Cortex of kidney (tissue), 1 donor: Measurements from ENCODE around the gene ZNF516.

Source experiments
- DNase-seq: peaks from one replicate; lab custom pipeline; 2025; lab: John Stamatoyannopoulos, UW

Gene ZNF516

DNA sequence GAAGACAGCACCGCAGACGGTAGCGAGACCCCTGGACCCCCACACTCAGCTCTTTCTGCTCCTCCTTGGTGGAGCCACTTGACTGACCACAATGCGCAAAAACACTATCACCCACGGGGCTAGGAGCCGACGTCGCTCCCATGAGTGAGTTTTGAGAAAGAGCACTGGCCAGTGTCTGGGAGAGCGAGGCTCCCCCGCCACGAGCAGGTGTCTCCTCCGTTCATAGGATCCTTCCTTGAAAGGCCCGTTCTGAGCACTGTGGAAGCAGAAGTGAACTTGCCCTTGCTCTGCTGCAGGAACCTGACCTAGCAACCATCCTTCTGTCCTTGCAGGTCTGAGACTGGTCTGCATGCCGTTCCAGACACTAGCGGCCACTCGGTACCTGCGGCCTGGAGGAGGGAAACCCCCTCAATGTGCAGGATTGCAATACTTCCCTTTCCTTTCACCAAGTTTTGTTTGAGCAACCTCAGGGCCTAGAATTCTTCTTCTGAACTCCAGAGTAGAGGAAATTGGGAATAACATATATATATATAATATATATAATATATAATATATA lies 12.9 kb upstream of the ZNF516 start:
- no peak for DNase-seq

DNA sequence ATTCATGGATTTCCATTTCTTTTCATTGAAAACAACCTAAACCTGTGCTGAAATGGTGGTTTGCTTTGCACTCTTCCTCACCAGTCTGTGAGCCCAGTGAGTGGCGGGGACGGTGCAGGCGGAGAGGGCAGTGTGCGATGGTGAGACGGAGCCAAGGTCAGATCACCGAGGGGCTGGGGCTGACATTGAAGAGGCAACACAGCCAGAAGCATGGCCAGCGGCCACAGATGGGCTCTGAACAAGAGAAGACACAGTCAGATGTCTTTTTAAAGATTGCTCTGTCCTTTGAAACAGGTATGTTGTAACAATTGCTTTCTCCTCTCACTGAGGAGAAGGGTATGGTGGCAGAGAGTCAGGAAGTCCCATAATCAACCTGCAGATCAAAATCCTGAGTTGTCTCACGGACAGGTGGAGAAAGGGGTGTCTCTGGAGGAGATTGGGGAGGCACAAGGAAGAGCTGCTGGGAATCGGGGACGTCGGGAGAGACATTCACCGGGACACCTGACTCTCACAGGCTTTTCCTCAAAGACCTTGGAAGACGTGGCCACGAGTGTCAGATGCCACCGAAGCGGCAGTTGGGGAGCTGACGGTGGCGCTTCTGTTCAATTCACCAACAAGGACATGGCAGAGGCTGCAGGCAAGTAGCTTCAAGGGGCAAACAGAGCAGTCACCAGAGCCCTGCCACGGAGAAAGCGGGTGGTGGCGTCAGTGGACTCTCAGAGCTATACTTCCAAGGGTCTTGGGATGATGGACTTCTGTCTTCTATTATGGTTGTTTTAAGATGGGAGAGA lies 12.1 kb upstream of the ZNF516 start:
- no peak for DNase-seq

DNA sequence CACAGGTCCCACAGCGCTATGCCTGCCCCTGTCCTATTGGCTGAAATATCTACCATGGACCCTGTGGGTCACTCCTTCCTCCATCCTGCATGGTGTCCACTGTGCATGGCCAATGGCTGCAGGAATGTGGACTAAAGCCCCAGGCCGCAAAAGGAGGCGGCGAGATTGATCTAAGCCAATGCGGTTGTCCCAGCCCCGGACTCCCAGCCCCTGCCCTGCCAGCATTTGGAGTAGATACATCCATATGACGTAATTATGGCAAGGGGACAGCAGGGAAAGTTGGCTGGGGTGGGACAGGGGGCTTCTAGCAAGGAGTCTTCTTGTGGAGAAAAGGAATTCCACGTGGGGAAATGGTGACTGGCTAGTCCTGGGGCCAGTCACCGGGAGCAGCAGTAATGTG lies 11.4 kb upstream of the ZNF516 start:
- no peak for DNase-seq

DNA sequence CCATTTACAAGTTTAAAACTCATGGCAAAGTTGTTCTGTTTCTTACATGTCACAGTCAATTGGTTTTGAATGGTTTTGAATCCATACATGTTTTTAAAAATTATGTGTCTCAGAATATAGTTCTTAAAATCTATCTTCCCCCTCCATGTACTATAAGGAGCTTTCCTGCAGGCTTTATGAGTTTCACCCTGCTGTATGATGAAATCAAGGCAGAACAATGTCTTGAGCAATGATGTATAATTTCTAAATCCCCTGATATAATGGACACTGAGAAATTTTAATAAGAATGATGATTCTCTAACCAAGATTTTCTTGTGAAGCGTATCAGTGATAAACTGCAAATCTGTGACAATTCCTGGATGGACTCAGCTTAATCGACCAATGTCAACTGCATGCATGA lies 10.6 kb upstream of the ZNF516 start:
- DNase-seq, result no peak

DNA sequence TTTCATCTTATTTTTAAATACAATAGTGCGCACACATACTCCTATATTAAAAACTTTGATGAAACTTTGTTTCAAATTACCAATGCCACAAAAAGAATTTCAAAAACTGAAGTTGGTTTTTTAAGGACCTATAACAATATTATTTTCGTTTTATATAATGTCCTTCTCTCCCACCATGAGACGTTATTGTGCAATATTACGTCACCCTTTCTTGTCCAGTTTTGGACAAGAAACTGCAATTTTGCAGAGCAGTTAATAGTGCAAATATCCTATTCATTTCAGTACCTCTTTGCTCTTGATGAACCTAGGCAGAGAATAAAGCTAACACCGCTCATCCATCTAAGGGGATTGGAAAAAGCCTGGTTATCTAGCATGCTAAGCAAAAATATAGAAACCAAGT lies 9.7 kb upstream of the ZNF516 start:
- DNase-seq, result no peak

DNA sequence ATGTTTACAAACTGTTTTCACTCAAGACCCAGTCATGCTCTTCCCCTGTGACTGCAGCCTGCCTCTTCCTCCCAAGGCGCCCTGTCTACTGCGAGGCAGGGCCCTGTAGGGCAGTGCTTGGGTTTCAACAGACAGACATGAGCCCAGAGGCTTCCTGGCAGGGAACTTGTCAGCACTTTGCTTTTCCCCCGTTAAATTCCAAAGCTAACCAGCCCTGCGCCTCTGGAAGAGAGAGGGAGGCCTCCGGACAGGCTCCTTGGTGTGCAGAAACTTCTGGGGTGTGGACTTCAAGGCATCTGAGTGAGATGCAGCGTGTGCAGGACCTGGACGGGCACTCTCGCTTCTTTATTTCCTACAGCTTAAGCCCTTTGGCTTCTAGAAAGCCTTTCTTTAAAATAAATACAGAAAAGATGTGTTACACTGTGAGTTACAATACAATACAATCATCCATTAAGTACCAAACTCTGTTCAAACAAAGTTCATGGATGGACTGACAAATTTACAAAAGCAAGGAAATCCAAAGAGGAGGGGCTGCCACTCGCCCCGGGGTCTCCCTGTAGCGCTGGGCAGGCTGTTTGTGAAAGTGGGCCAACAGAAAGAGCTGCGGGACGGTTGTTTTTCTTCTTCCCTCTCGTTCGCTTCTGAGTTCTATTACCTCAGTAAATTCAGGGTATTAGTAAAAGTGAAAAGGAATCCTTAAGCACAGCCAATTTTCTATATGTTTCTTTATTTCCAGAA lies 8.8 kb upstream of the ZNF516 start:
- DNase-seq, result no peak

DNA sequence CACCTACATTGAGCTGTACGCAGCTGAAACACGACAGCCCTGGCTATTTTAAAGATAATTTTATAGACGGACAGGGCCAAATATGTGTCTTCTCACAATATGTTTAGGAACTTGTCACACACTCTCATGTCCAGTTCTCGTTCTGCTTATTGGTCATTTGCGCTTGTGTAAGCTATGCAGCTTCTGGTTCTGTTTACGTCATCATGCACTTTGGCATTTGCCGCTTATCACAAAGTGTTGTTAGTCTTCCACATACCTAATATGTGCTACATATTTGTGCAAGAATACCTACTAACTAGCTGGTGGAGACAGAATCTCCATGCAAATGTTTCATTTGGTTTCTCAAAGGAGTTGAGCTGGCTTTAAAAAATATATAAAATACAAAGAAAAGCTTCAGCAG lies 7.5 kb upstream of the ZNF516 start:
- DNase-seq, result no peak

DNA sequence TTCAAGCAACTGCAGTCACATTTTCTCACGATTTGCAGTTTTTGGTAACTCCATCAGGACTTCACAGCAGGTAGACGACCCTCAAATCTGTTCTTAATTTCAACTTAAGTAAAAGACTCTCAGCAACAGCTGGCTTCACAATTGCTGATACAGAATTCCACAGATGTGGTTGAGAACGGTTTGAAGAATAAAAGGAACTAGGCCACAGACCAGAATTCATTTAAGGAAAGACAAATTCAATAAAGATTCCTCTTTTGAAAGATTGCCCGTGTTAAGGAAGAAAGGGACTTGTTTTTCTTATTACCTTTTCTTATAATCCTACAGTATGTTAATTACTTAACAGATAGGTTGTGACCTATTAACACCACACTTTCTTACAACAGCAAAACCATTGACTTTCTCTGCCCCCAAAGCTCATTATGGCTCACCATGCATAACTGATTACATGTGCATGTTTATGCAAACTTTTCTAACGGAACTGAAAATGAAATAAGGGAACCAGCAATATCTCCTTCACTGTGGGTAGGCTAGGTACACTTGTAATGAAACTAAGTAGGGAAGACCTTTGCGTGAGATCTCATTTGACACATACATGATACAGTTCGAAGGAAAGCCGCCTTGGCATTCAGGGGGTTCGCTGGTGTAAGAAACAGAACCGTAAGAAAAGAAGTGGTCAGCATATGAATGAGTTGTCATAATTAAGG lies 4.7 kb upstream of the ZNF516 start:
- DNase-seq, result no peak

DNA sequence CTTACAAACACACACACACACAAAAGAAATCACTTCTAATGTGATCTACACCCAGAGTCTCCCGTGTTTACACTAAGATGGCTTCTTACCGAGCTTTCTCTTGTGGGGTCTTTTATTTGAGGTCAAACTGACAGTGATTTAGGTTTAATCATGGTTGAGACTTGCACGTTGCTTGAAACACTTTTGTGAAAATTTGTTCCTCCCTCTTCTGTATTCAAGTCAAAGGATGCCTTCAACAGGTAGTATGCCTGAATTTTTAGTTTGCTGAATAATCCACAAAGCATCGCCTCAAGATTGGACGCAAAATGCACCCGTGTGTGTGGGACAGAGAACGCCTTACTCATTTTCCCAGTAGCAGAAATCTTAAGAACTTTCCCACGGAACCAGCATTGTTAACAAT lies 4.0 kb upstream of the ZNF516 start:
- DNase-seq, result no peak

DNA sequence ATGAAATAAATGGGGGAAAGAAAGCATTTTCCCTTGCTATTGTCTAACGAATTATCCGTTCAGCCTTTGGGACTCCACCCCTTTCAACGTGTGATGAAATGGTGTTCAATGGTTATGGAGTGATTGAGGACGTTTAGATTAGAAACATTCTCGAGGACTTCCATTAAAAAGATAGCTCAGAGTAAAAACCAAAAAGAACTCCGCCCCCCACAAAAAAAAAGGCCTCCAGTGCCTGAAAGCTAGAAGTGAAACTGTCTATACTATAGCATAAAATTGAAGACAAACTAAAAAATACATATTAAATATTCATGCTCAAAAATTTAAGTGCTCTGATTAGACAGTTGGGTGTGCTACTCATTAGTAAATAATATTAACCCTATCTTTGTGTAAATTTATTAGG lies 3.0 kb upstream of the ZNF516 start:
- DNase-seq, result no peak

DNA sequence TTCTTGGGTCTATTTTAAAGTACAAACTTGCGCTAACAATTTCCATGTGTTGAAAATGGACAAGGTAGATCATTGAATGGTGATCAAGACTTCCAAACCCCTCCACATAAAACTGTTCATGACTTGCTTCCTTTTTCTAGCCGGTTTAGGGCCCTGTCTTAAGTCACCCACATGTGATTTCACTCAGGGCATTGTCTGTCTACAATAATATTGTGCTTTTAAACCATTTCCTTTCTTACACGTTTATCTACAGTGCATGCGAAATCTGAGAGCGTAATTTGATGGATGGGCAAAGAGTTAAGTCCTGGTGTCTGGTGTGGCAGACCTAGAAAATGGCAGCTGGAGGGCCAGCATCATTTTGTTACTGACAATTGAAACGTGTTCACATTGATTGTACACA lies 2.0 kb upstream of the ZNF516 start:
- DNase-seq, result no peak

DNA sequence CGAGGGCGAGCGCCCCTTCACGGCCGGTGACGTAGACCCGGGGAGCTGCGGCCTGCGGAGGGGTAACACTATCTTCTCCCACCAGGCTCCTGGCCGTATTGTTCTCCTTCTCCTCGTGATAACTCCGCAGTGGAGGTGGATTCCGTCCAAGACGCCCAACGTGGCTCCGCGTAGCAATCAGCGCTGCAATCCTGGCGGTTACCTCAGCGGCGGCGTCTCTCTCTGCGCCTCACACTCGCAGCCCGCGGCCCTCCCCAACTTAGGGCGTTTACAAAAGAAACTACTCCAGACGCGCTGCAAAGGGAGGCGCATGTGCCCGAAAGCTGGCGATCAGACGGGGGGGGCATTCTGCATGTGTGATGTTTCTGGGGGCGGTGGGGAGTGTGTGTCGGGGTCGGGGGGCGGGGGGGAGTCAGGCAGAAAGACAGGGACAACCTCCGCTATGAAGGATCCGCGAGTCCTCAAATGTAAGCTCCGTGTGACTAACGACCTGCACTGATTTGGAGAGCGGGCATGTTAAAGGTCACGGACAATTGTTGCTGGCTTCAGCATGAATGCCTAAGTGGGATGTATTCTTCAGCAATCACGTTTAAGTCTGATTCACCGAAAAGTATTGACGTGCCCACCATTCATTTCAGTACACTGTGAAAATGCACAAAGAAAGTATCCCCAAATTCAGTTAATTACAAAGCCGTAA lies 1.3 kb upstream of the ZNF516 start:
- no peak for DNase-seq

DNA sequence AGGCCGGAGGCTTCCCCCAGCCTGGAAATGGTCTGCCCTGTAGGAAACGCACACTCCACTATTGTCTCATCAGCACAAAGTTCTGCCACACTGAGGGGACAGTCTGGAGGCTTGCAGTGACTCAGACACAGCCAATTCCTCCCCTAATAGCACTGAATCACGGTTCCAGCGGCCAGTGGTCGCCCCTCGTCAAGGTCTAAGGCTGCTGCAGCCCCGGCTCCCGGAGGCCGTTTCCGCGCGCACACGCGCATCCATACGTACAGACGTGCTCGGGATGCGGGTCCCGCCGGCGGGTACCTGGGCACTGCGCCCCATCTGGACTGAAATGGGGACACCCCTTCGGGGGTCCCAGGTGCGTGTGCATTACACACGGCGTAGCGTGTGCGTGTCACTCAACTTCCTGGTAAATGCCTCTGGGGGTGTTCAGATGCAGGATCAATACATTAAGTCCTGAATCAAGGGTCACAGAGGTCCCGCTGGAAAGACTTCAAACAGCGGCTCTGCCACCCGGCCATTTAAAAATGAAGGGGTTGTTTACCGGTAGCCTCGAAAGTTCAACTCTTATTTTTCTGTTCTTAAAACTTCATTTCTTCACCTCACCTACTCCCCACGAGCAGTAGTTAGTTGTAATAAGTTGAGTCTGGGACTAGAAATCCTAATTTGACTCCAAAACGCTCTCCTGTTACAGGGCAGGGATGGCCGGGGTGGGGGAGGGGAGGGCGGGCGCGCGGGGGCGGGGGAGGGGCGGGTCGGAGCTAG lies 572 bp upstream of the ZNF516 start:
- DNase-seq, result no peak

DNA sequence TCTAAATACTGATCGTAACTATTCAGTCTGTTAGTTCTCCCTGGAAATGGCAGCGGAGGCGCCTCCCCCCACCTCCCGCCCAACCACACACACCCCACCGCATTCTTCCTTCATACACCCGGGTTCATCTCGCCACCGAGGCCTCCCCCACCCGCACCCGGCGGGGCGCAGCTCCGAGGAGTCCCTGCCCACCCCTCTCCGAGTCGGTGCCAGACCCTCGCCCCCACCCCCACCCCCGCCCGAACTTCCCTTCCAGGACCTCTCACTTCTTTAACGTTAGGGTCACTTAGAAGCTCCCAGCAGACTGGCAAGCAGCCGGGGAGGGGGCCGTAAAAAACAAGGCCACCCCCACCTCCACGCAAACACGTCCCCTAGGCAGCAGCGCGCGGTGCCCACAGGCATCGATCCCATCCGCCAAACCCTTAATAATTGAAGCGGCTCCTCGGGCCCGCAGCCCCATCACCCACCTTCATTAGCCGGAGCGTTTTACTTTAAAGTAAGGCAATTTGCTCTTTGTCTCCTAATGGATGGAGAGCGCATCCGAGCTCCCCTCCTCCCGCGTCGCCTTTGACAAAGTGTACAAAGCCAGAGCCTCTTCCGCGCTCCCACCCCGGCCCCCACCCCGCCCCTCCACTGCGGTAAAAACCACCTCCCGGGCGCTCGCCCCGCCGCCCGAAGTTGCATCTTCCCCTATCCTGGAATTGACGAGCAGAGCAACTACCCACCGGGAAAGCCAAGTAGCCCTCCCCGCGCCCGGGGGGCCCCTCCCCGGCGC lies 624 bp downstream of the ZNF516 start:
- no peak for DNase-seq

DNA sequence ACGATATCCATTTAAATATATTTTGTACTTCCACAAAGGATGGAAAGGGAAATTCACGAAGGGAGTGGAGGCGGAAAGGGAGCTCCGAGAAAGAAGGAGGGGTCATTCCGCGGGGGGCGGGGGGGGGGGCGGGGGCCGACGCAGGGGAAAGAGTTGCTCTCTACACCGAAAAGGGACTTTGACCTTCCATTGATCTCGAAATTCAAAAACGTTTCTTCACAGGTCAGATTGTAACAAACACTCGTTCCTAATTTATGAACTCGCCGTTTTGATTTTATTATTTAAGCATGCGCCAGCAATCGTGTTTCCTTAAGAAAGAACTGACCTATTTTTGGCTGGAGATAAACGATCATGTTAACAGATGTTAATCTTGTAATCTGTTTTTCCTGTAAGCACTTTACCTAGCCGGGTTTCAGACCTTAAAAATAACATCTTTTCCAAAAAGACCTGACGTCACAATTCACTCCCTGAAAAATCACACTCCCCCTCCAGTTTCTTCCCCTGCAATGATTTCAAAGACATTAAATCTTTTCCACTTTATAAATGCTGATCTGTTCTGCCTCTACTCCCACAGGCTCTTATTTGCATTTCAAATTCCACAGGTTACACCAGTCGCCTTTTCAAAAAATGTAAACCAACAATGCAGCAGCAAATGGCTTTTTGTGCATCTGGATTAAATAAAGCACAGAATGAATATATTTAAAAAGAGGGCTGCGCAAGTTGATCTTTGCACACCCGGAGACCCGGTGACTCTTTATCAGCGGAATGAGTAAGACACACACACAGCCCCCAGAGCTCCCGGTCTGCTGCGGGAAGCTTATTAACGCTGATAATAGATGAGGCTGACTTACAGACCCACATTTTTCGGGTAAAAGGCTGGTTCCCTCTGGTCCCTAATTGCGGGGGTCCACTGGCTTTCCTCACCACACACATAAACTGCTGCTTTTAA lies 1.6 kb downstream of the ZNF516 start:
- no peak for DNase-seq

DNA sequence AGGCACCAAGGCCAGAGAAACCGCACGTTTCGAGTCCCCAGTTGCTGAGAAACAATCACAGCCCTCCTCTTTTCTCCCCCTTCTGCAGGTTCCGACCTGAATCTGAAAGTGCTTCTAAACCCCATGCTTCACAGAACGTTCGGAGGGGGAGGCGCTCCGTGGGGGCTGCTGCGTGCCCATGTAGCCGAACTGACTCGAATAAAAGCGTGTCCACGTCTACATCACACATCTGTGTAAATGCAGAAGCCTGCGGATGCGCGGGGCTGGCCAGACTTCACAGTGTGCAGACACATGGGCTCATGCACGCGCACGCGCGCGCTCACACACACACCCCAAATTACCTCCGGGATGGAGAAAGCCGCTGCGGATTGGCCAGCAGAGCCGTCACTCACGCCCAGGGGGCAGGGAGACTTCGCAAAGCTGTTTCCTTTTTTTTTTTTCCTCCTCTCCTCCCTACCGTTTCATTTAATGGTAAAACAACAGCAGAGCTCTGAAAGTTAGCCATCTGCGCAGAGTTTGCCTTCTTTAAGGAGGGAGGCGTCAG lies 2.3 kb downstream of the ZNF516 start:
- DNase-seq, result peak; percentile 20

DNA sequence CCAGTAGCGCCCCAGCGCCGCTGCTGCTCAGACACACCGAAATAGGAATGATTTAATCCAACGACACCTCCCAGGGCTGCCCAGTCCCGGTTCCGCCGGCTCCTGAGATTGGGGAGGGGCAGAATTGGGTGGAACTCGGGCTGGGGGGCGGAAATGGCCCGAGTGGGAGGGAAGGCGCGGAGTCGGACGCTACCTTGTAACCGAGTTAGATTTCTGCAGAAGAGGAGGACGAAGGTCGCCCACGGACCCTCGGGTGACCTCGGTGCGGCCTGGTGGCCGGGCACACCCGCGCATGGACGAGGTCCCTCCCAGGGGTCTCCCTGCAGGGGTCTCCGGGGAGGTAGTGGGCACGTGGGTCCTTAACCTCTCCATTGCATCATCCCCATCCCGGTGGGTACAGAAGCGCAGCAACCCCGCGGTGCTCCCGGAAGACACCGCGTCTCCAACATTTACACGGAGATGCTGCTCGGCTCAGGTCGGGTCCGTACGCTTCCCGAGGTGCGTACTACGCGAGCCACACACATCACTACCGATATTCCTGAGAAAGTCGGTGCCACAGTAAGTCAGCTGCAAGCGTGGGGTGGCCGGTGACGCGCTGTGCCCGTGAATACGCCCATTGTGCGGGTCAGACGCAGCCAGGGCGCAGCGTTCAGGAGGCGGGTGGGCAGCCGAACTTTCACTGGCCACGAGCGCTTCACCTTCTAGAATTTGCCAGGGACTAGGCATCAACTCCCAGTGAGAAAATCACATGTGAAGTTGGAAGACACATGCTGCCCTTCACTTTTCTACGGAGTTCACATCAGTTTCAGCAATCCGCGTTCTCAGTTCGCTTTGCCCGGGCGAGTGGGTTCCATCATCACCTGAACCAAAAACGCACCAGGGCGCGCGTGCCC lies 3.0 kb downstream of the ZNF516 start:
- DNase-seq, result no peak

DNA sequence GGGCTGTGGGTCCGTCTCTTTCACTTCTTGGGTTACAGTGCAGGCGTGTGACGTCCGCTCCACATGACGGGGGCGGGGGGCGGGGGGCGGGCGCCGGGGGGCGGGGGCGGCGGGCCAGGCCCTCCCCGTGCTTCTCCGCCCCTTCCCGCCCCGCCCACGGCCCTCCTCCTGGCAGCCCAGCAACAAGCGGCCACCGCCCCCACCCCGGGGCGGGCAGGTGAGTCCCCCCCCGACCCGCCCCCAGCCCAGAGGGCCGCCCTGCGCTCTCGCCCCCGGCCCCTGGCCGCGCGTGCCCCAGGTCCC lies 3.6 kb downstream of the ZNF516 start:
- no peak for DNase-seq
